Airway epithelial cell (primary cell): Measurements from ENCODE around the gene AQP7. TPM values are rescaled to one million over a fixed set of nuclear protein-coding genes. Genes with fewer than 3 reads are reported as not detected.

Experiments
- total RNA-seq: library from RNA; depleted of rRNA; stranded (reverse); fragments of >200 nt; gene quantifications from 2 replicates; pipeline ENCODE4 v1.2.3, GENCODE V29; 2015

The AQP7 gene
- total RNA-seq = not detected in 2 replicates

GRCh38 chr9:33402371-33402770 is at the start of gene AQP7:
Gene AQP7, minus strand, starts transcription at chr9:33402568. Its CDS starts 1,306 bp downstream, at chr9:33401262.

GRCh38 chr9:33446946-33447798 is 44.8 kb upstream of the AQP7 start, which contains the start of gene AQP3:
Gene AQP3, minus strand, starts transcription at chr9:33447593. Its CDS starts 63 bp downstream, at chr9:33447530.

Other genes starting within 250 kb of the AQP7 start
- 80.5 and 107 TPM in 2 replicates for gene B4GALT1, start 235.2 kb downstream of the AQP7 start, total RNA-seq
- gene SPINK4, start 162.4 kb downstream of the AQP7 start, total RNA-seq = not detected in 2 replicates
- 49.4 and 80.9 TPM in 2 replicates for gene BAG1, start 137.9 kb downstream of the AQP7 start, total RNA-seq
- 92.7 and 94.4 TPM in 2 replicates for gene CHMP5, start 137.5 kb downstream of the AQP7 start, total RNA-seq
- gene NFX1, start 112.1 kb downstream of the AQP7 start, total RNA-seq = 21.5 and 26.8 TPM in 2 replicates
- 912 and 943 TPM in 2 replicates for gene AQP3, start 45.0 kb upstream of the AQP7 start, total RNA-seq
- gene NOL6, start 71.4 kb upstream of the AQP7 start, total RNA-seq = 43.1 and 48.7 TPM in 2 replicates
- 10.9 and 13.5 TPM in 2 replicates for gene ANKRD18B, start 121.7 kb upstream of the AQP7 start, total RNA-seq